ENCODE results near the gene NUP42. TPM values are rescaled to one million over a fixed set of nuclear protein-coding genes. Genes with fewer than 3 reads are reported as not detected.

NUP42 gene
- total and polyA plus RNA-seq, 2 donors (not counting 3 experiments of a cell fraction or from before 2014, with no cell fraction given), result 31.5 to 38.6 TPM

DNA sequence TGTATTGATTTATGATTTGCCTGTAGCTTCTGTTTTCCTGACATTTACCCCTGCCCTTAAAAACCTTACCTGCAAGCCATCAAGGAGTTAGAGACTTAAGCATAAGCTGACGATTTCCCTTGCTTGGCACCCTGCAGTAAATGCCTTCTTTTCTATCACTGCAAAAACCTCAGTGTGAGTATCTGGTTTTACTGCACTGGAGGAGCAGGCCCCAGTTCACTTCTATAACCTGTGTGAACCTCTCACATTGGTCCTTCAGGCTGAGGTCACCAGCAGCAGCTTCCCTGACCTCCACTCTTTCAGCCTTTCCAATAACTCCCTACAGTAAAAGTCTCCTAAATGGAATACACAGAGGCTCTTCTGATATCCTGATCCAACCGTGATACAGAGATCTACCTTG, 30.5 kb downstream of the NUP42 start:
- dilution Hi-C loops (cut with MboI; ENCODE audit: extremely low pct_ligation_motif_present, low sequenced_read_pairs), result no loop called here
- FAIRE-seq, result no peak
- intact Hi-C loops (cut with micrococcal nuclease), result no loop called here
- Histone ChIP-seq H3K27ac (ENCODE audit: insufficient read depth, low read depth, low read length) (no peak overlapping the region), H3K79me2 (ENCODE audit: control insufficient read depth, insufficient read depth, low read length) (no peaks in the 10 kb centered on the region), H3K9me3 (replicated peaks; ENCODE audit: control insufficient read depth, insufficient read depth, low read length) (no peaks in the 10 kb centered on the region), H3K9me1 (replicated peaks; ENCODE audit: control insufficient read depth, extremely low read depth, insufficient read depth, low read length) (no peaks in the 10 kb centered on the region), H4K20me1 (replicated peaks; ENCODE audit: control insufficient read depth, extremely low read depth, insufficient read depth, low read length) (no peaks in the 10 kb centered on the region), H3K4me1 (ENCODE audit: control insufficient read depth, extremely low read depth, insufficient read depth, low read length) (no peaks in the 10 kb centered on the region), H3K4me2 (ENCODE audit: insufficient read depth, low read length) (no peak overlapping the region), H2AFZ (ENCODE audit: low read depth, low read length) (no peak overlapping the region), H3K36me3 (ENCODE audit: control insufficient read depth in 2 of 2, extremely low read depth in 1 of 2, insufficient read depth in 2 of 2, low read length in 2 of 2) (no peaks in the 10 kb centered on the region), H3K27me3 (ENCODE audit: control insufficient read depth in 2 of 2, insufficient read depth in 2 of 2, low read length in 2 of 2) (peaks cover 4 to 5% of the 10 kb centered on the region in 2 experiments), H3K4me3 (replicated peaks in 1 of 3; ENCODE audit: insufficient read depth in 1 of 3, low read depth in 1 of 3, low read length in 3 of 3) (no peak overlapping the region), H3K9ac (replicated peaks; ENCODE audit: extremely low read depth, insufficient read depth, low read length) (no peak overlapping the region)
- CTCF ChIA-PET, result no interaction called here
- BruUV-seq (replicated peaks), result no TSS peak
- POLR2A ChIA-PET, result no interaction called here
- no peak for DNase-seq (ENCODE audit: low read depth, low spot score)
- TF ChIP-seq POLR2AphosphoS5 (IDR thresholded peaks at IDR 0.05; ENCODE audit: insufficient read depth, low read depth, low read length) (no peak), FOS (IDR thresholded peaks at IDR 0.05; ENCODE audit: borderline replicate concordance, insufficient read depth, low read length) (no peak), EZH2 (IDR thresholded peaks at IDR 0.05; ENCODE audit: borderline replicate concordance, low read depth, low read length, severe bottlenecking) (no peak), POLR2A (IDR thresholded peaks at IDR 0.05; ENCODE audit: low read depth, low read length) (no peak), MYC (IDR thresholded peaks at IDR 0.05; ENCODE audit: low read depth, low read length) (no peak)
- TF ChIP-seq, protein P1, sequence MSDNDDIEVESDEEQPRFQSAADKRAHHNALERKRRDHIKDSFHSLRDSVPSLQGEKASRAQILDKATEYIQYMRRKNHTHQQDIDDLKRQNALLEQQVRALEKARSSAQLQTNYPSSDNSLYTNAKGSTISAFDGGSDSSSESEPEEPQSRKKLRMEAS (IDR thresholded peaks at IDR 0.05; ENCODE audit: insufficient read depth, insufficient read length), result no peak
- TF ChIP-seq, protein P2, sequence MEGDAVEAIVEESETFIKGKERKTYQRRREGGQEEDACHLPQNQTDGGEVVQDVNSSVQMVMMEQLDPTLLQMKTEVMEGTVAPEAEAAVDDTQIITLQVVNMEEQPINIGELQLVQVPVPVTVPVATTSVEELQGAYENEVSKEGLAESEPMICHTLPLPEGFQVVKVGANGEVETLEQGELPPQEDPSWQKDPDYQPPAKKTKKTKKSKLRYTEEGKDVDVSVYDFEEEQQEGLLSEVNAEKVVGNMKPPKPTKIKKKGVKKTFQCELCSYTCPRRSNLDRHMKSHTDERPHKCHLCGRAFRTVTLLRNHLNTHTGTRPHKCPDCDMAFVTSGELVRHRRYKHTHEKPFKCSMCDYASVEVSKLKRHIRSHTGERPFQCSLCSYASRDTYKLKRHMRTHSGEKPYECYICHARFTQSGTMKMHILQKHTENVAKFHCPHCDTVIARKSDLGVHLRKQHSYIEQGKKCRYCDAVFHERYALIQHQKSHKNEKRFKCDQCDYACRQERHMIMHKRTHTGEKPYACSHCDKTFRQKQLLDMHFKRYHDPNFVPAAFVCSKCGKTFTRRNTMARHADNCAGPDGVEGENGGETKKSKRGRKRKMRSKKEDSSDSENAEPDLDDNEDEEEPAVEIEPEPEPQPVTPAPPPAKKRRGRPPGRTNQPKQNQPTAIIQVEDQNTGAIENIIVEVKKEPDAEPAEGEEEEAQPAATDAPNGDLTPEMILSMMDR (IDR thresholded peaks at IDR 0.05; ENCODE audit: extremely low read depth in 1 of 2, insufficient read depth in 1 of 2, low read depth in 1 of 2, low read length in 2 of 2), result no peak

Data from endothelial cell of umbilical vein (primary cell).